Hypothalamus (tissue), 51 donors: ENCODE results near the gene SPRR2D.
"Not testable (repeated sequence)": the region's sequence is repeated elsewhere in the genome, so short reads cannot be mapped to it uniquely, and the experiment has no call there.

Source experiments
- DNase-seq, 51 donors: peaks; one replicate each; lab custom pipeline; 2025; lab: John Stamatoyannopoulos, UW

Gene SPRR2D

GRCh38 chr1:153021829-153022228 lies 19.1 kb downstream of the SPRR2D start:
- not testable (repeated sequence) for DNase-seq

DNA sequence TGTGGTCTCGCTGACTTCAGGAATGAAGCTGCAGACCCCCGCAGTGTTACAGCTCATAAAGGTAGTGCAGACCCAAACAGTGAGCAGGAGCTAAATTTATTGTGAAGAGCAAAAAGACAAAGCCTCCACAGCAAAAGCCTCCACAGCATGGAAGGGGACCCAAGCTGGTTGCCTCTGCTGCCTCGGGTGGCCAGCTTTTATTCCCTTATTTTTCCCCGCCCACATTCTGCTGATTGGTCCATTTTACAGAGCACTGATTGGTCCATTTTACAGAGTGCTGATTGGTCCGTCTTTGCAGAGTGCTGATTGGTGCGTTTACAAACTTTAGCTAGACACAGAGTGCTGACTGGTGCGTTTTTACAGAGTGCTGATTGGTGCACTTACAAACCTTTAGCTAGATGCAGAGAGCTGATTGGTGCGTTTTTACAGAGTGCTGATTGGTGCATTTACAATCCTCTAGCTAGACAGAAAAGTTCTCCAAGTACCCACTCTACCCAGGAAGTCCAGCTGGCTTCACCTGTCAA lies 29.6 kb downstream of the SPRR2D start:
- DNase-seq = not testable (repeated sequence)

- DNase-seq = no peak
Observed at GRCh38 chr1:153001382-153001781, 39.5 kb downstream of the SPRR2D start, which contains the start of gene SPRR3. Gene SPRR3 (plus strand): TSS chr1:153001749. CDS start chr1:153003021, 1,272 bp downstream.

DNA sequence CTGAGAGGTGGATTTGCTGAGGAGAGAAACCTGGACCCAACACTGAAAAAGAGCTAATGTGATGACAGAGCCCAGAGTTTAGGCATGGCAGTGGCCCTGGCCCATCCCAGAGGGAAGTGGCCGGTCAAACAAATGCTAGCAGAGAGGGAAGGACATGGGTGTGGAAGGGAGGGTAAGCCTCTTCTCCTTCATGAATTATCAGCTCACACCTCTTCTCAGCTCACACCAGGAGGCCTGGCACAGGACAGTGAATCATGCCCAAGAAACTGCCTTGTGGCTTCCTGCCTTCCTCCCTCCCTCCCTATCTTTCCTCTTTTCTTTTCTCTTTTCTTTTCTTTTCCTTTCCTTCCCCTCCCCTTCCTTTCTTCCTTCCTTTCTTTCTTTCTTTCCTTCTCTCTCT lies 40.6 kb downstream of the SPRR2D start:
- DNase-seq = no peak

DNA sequence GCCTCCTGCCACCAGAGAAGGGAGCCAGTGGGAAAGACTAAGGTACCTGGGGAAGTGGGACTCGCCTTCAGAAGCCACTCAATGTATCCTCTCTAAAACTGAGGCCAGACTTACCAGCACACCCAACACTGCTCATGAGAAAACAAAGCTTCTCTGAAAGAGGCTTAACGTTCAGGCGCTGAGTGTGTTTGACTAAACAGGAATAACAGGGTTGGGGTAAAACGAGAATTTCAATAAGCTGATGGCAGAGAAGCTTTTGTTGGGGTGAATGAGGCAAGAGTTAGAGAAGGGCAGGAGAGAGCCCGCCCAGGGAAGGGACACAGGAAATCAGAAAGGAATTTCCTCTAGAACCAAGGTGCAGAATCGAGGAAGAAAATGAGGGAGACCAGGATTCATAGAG lies 41.1 kb downstream of the SPRR2D start:
- DNase-seq = no peak

GRCh38 chr1:152998476-152998875 lies 42.4 kb downstream of the SPRR2D start:
- DNase-seq = no peak

- DNase-seq = no peak
Observed at GRCh38 chr1:152997901-152998300, 43.0 kb downstream of the SPRR2D start.

DNA sequence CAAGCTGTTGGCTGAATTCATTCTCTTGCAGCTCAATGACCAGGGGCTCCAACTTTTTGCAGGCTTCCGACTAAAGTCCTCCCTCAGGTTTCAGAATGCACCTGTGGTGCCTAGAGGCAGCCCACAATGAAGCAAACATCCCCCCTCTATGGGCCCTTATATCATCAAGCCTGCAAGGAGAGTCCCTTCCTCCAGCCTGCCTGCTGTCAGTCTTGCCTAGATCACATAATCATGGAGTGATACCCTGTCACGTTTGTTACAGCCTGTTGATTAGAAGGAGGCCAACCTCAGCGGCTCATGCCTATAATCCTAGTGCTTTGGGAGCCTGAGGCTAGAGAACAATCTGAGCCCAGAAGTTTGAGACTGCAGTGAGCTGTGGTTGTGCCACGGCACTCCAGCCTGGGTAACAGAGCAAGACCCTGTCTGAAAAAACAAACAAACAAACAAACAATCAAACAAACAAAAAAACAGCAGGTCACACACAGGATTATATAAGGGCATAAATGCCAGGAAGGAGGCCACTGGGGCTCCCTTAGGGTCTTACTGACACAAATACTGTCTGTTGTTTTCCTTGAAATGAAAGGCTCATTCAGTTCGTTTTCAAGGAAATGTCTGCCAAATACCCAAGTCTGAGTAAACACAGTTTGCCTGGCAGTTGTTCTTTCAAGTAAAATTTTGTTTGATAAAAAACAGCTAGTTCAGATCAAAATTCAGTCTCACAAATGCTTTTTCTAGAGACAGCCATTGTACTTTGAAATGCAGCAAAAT lies 44.1 kb downstream of the SPRR2D start:
- DNase-seq = peak in 11 of 51 donors; percentile 1 to 38 (median 12)

DNA sequence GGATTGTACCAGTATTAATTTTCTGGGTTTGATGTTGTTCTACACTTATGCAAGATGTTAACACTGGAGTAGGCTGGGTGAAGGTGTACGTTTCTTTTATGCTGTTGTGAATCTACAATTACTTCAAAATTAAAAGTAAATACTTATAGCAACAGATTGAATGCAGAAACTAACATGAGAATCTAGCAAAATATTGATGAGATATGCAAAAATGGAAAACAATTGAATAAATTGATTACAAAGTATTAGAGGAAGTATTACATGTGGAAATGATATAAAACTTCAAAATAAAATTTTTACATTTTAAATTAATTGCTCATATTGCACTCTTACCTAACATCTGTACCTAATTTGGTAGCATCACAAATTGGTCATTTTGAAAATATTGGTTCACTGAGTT lies 45.1 kb downstream of the SPRR2D start:
- DNase-seq = no peak

DNA sequence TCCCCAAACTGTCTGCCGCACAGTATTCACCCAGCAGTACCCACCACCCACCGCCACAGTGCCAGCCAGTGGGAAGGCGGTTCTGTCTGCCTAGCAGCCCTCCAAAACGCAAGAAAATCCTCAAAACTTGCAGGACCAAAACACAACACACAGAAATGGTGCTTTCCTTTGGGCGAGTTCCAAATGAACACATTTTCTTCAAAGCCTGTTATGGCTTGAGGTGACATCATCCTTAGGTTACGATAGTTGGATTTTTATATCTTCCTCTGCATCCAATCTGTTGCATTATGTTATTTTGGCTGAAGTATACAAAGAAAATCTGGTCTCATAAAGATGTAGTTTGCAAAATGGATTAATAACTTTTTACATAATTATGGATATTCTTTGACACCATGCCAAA lies 47.7 kb downstream of the SPRR2D start:
- no peak for DNase-seq
